Measurements from ENCODE around the gene SLC25A34.

Gene SLC25A34

DNA sequence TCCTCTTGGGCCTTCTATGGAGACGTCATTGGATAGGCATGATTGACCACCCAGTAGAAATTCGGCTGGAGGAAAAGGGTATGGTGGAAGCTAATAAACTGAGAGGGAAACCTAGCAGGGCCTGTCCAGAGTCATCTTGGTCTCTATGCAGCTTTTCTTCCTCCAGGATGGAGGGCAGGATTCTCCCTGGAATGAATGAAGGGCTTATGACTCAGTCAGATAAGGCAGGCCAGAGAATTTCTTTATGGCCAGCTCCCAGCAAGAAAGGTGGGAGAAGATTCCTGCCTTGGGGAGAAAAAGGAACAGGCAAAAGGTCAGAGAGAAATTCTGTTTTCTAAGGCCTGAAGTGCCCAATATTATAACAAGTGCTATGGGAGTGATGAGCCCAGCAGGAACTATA lies 39.6 kb downstream of the SLC25A34 start:
- DNase-seq (ENCODE audit: low read depth in 2 of 2) = no peak

DNA sequence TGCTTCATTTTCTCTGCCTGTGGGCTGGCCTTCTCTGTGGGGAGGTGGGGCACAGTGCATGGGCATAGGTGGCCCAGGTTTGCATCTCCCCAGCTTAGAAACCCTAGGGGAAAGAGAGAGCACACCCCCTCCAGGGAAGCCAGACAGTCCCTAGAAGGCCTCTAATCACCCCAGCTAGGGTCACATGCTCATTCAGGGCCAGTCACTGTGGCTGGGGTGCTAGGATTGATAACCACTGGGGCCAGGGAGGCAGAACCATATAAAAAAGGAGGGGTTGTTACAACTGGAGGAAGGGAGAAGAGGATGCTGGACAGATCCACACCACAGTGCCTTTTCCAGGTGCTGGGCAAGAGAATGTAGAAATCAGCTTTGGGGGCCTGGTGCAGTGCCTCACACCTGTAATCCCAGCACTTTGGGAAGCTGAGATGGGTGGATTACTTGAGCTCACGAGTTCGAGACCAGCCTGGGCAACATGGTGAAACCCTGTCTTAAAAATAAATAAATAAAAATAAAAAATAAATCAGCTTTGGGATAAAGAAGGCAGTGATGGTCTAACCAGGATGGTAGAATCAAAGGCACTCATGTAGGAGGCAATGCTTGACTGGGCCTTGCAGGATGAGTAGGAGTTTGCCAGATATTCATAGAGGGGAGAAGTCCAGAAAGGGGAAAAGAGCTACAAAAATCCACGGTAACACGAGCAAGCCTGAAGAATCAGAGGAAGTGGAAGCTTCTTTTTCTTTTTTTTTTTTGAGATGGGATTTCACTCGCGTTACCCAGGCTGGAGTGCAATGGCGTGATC lies 42.0 kb downstream of the SLC25A34 start:
- no peak for DNase-seq (ENCODE audit: low read depth in 2 of 2)

DNA sequence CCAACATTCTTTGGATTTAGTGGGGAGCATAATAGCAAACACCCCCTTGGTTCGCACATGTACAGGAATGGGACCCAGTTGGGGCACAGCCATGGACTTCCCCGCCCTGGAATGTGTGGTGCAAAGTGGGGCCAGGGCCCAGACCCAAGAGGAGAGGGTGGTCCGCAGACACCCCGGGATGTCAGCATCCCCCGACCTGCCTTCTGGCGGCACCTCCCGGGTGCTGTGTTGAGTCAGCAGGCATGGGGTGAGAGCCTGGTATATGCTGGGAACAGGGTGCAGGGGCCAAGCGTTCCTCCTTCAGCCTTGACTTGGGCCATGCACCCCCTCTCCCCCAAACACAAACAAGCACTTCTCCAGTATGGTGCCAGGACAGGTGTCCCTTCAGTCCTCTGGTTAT lies 49.6 kb downstream of the SLC25A34 start:
- no peak for DNase-seq (ENCODE audit: low read depth in 2 of 2)

DNA sequence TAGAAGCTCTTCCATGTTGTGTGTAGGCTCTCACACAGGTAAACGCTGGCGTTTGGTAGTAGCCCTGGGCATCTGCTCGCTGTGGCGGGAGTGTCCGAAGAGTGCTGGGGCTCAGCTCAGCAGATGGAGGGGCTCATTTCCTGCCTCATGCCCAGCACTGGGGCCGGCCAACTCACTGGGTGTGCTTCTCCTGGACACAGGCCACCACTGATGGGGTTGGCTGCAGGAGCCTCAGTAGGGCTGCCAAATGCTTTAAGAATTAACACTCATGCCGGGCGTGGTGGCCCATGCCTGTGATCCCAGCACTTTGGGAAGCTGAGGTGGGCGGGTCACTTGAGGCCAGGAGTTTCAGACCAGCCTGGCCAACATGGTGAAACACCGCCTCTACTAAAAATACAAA lies 50.5 kb downstream of the SLC25A34 start:
- DNase-seq (ENCODE audit: low read depth in 2 of 2) = no peak

DNA sequence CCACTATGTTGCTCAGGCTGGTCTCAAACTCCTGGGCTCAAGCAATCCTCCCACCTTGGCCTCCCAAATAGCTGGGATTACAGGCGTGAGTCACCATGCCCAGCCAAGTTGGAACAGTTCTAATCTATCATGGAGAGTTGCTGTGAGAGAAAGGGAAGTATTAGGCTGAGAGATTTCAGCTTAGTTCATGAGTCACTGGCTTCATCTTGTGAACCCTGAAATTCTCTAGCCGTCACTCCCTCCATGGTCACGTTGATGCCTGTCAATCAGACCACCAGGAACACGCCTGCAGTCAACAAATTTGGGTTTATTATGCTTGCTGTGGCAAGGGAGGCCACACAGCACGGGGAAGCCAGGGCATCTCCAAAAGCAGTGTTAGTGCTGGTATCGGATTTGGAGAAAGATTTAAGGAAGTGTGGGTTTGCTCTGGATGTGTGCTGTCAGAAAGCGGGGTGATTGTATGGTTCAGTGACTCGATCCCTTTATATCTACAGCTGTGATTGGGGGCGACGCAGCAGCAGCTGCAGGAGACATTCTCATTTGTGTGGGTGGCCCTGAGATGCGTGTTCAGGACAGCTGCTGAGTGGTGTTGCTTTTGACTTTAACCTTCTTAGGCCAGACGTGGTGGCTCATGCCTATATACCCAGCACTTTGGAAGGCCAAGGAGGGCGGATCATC lies 52.7 kb downstream of the SLC25A34 start:
- DNase-seq (ENCODE audit: low read depth in 2 of 2) = no peak
